ENCODE results near the gene PLAGL1. TPM values are rescaled to one million over a fixed set of nuclear protein-coding genes. Genes with fewer than 3 reads are reported as not detected.

PLAGL1 gene
- total RNA-seq, 6 experiments from 2014 or later: 22.5 to 28.8 (median 26.2) TPM

GRCh38 chr6:143969077-143969476 lies 39.0 kb downstream of the PLAGL1 start:
- no peak for DNase-seq
- Mint-ChIP-seq H3K4me3 (no peak overlapping the region), H3K36me3 (ENCODE audit: low read depth) (peaks cover 7% of the 10 kb centered on the region; the same call in 1 of the 2 replicates), H3K9me3 (no peaks in the 10 kb centered on the region), H3K4me1 (ENCODE audit: low read depth) (peaks cover 25% of the 10 kb centered on the region), H3K27me3 (ENCODE audit: insufficient read depth) (peaks cover 14% of the 10 kb centered on the region; the same call in 1 of the 2 replicates), H3K27ac (no peak overlapping the region)
- TF ChIP-seq CTCF (IDR thresholded peaks at IDR 0.05): no peak

DNA sequence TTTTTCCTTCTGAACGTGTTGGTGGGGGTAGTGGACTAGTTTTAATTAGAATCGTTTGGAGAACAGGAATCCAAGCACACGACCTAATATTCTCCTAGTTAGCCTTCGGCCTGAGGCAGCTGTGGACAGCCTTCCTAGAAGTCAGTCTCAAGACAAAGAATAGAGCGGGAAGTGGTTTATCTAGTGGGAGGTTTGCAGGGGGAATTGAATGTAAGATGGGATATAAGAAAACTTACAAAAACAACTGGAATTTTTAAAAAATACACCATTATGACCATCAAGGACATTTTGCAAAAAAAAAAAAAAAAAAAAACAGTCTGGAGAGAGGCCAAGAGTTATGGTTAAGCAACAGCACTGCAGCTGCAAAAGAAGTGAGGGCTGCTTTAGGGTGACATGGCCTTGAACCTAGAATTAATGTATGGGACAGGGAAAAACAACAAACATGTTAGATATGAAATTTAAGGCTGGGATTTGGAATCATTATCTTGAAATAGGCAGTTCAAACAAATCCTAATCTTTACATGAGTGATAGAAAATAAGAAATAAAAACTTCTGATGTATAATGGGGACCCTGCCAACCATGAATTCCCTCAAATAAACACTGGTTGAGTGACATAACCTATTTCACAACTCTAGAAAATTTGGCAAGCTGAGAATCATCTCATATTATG lies 40.2 kb downstream of the PLAGL1 start:
- Mint-ChIP-seq H3K27ac (no peak overlapping the region), H3K27me3 (ENCODE audit: insufficient read depth) (peaks cover 10% of the 10 kb centered on the region), H3K9me3 (no peaks in the 10 kb centered on the region)

GRCh38 chr6:143966312-143966711 lies 41.7 kb downstream of the PLAGL1 start:
- Mint-ChIP-seq H3K27me3 (ENCODE audit: insufficient read depth) (peaks cover 8% of the 10 kb centered on the region), H3K4me1 (ENCODE audit: low read depth) (peaks cover 25% of the 10 kb centered on the region), H3K27ac (no peak overlapping the region; the same call in 1 of the 2 replicates), H3K4me3 (no peak overlapping the region; the same call in 1 of the 2 replicates), H3K36me3 (ENCODE audit: low read depth) (peaks cover 7% of the 10 kb centered on the region; the same call in 1 of the 2 replicates), H3K9me3 (no peaks in the 10 kb centered on the region)
- no peak for TF ChIP-seq CTCF (IDR thresholded peaks at IDR 0.05)
- DNase-seq: no peak

More for the DNA sequence above, 40.2 kb downstream of the PLAGL1 start:
- no peak for TF ChIP-seq CTCF (IDR thresholded peaks at IDR 0.05)
- peaks cover 25% of the 10 kb centered on the region for H3K4me1 Mint-ChIP-seq (ENCODE audit: low read depth)
- peaks cover 7% of the 10 kb centered on the region; the same call in 1 of the 2 replicates for H3K36me3 Mint-ChIP-seq (ENCODE audit: low read depth)
- DNase-seq: no peak
- no peak overlapping the region for H3K4me3 Mint-ChIP-seq

- TF ChIP-seq CTCF (IDR thresholded peaks at IDR 0.05): no peak
- H3K9me3 Mint-ChIP-seq: no peaks in the 10 kb centered on the region
- no peak overlapping the region; the same call in 1 of the 2 replicates for H3K4me3 Mint-ChIP-seq
- H3K36me3 Mint-ChIP-seq (ENCODE audit: low read depth): peaks cover 7% of the 10 kb centered on the region; the same call in 1 of the 2 replicates
- peaks cover 6% of the 10 kb centered on the region for H3K27me3 Mint-ChIP-seq (ENCODE audit: insufficient read depth)
- DNase-seq: peak; percentile 12
- H3K27ac Mint-ChIP-seq: no peak overlapping the region; the same call in 1 of the 2 replicates
- H3K4me1 Mint-ChIP-seq (ENCODE audit: low read depth): peaks cover 25% of the 10 kb centered on the region
Measured at GRCh38 chr6:143965503-143966171, 42.4 kb downstream of the PLAGL1 start.

- H3K27ac Mint-ChIP-seq: no peak overlapping the region
- no peak for DNase-seq
- peaks cover 7% of the 10 kb centered on the region; the same call in 1 of the 2 replicates for H3K36me3 Mint-ChIP-seq (ENCODE audit: low read depth)
- no peak overlapping the region for H3K4me3 Mint-ChIP-seq
- no peak for TF ChIP-seq CTCF (IDR thresholded peaks at IDR 0.05)
- H3K4me1 Mint-ChIP-seq (ENCODE audit: low read depth): peaks cover 25% of the 10 kb centered on the region
- H3K9me3 Mint-ChIP-seq: no peaks in the 10 kb centered on the region
- peaks cover 6% of the 10 kb centered on the region for H3K27me3 Mint-ChIP-seq (ENCODE audit: insufficient read depth)
Measured at GRCh38 chr6:143964674-143965081, 43.4 kb downstream of the PLAGL1 start.

Measured in HFFc6 (cell line).